DND-41 (cell line): ENCODE data around the gene MMD2.
"Not testable (repeated sequence)": the region's sequence is repeated elsewhere in the genome, so short reads cannot be mapped to it uniquely, and the experiment has no call there.

Experiments used
- ATAC-seq: fragments of 200-7000 bp; cut with Tn5 transposase; 3 replicates; pipeline ENCODE4 v1.9.1; 2021; ENCODE audit warnings: low read depth; ENCODE audit not compliant: insufficient read depth
- DNase-seq: peaks from one replicate; pipeline ENCODE4 v3.0.0-alpha.2; 2020
- H2AFZ ChIP-seq: 2 replicates; pipeline ENCODE4 v1.6.0; 2012; ENCODE audit warnings: low read depth, low read length
- H3K27ac ChIP-seq: 2 replicates; pipeline ENCODE4 v1.5.1; 2012; ENCODE audit warnings: low read length, inconsistent platforms
- H3K27me3 ChIP-seq: fragments of 200-600 bp; sonication (generic); 2 replicates; pipeline ENCODE4 v1.6.0; 2012; ENCODE audit warnings: low read length, mild to moderate bottlenecking, inconsistent platforms; ENCODE audit not compliant: insufficient read depth, poor library complexity
- H3K36me3 ChIP-seq: 2 replicates; pipeline ENCODE4 v1.5.1; 2012; ENCODE audit warnings: low read length, inconsistent platforms; ENCODE audit not compliant: insufficient read depth
- H3K4me1 ChIP-seq: 2 replicates; pipeline ENCODE4 v1.5.1; 2012; ENCODE audit warnings: mild to moderate bottlenecking, low read length; ENCODE audit not compliant: insufficient read depth
- H3K4me2 ChIP-seq: 2 replicates; pipeline ENCODE4 v1.6.0; 2012; ENCODE audit warnings: mild to moderate bottlenecking, moderate library complexity, low read length, inconsistent platforms; ENCODE audit not compliant: insufficient read depth
- H3K4me3 ChIP-seq, 2 experiments: fragments of 200-600 bp in 1 of 2; shearing (Covaris generic) in 1 of 2; 2 replicates each; pipeline ENCODE4 v1.5.1; 2012 to 2016; ENCODE audit warnings: inconsistent platforms in 2 of 2, low read length in 2 of 2, mild to moderate bottlenecking in 2 of 2, low read depth in 1 of 2, moderate library complexity in 1 of 2
- H3K79me2 ChIP-seq: 2 replicates; pipeline ENCODE4 v1.6.0; 2012; ENCODE audit warnings: low read length, inconsistent platforms; ENCODE audit not compliant: insufficient read depth
- H3K9ac ChIP-seq: 2 replicates; pipeline ENCODE4 v1.6.0; 2012; ENCODE audit warnings: low read depth, mild to moderate bottlenecking, inconsistent platforms, low read length, moderate library complexity
- H3K9me3 ChIP-seq: 2 replicates; pipeline ENCODE4 v1.5.1; 2012; ENCODE audit warnings: low read length, moderate library complexity, mild to moderate bottlenecking, inconsistent platforms; ENCODE audit not compliant: insufficient read depth, severe bottlenecking
- H4K20me1 ChIP-seq: 2 replicates; pipeline ENCODE4 v1.6.0; 2012; ENCODE audit warnings: low read length; ENCODE audit not compliant: insufficient read depth
- EZH2 ChIP-seq: IDR thresholded peaks from 3 replicates; pipeline ENCODE4 v1.6.1; 2012; ENCODE audit warnings: borderline replicate concordance, low read depth, mild to moderate bottlenecking, moderate library complexity, low read length, inconsistent platforms; ENCODE audit not compliant: severe bottlenecking
- TF ChIP-seq, protein P1 (sequence below): IDR thresholded peaks from 2 replicates; pipeline ENCODE4 v1.5.1; 2012; ENCODE audit warnings: borderline replicate concordance, low read length, moderate library complexity, mild to moderate bottlenecking; ENCODE audit not compliant: poor library complexity, severe bottlenecking; ENCODE audit errors: extremely low read depth

The MMD2 gene

GRCh38 chr7:4996696-4997222 lies 37.8 kb upstream of the MMD2 start:
- Histone ChIP-seq H3K4me3 (no peak overlapping the region), H3K27ac (no peak overlapping the region)

DNA sequence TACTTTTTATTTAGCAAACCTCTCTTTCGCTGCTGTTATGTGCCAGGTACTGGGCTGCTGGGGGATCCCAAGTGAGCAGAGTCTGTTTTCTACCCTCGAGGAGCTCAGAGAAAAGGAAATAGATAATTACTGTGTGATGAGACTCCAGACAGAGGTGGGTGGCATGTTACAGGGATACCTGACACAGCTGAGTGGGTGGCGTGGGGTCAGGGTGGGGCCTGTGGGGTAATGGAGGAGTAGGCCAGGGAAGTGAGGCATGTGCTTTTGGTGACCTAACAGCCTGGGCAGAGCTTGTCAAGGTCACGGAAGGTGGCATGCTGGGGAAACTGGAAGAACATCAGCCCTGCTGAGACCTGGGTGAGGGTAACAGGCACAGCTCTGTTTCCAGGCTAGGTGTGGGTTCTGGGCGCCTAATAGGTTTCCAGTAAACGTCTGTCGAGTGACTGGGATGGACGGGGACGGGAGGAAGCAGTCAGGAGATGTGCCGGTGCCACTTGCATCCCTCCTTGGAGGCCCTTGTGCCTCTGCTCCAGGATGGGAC lies 36.5 kb upstream of the MMD2 start:
- H4K20me1 ChIP-seq: peaks cover 14% of the 10 kb centered on the region

More at GRCh38 chr7:4996696-4997222, 37.8 kb upstream of the MMD2 start:
- H3K4me2 ChIP-seq: no peak overlapping the region
- H3K79me2 ChIP-seq: no peaks in the 10 kb centered on the region; the same call in 1 of the 2 replicates
- TF ChIP-seq, protein P1, sequence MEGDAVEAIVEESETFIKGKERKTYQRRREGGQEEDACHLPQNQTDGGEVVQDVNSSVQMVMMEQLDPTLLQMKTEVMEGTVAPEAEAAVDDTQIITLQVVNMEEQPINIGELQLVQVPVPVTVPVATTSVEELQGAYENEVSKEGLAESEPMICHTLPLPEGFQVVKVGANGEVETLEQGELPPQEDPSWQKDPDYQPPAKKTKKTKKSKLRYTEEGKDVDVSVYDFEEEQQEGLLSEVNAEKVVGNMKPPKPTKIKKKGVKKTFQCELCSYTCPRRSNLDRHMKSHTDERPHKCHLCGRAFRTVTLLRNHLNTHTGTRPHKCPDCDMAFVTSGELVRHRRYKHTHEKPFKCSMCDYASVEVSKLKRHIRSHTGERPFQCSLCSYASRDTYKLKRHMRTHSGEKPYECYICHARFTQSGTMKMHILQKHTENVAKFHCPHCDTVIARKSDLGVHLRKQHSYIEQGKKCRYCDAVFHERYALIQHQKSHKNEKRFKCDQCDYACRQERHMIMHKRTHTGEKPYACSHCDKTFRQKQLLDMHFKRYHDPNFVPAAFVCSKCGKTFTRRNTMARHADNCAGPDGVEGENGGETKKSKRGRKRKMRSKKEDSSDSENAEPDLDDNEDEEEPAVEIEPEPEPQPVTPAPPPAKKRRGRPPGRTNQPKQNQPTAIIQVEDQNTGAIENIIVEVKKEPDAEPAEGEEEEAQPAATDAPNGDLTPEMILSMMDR: no peak
- no peak for ATAC-seq
- H3K36me3 ChIP-seq: peaks cover 81% of the 10 kb centered on the region
- DNase-seq: no peak
- no peaks in the 10 kb centered on the region for H3K4me1 ChIP-seq
- no peak overlapping the region for H3K9ac ChIP-seq
- no peaks in the 10 kb centered on the region for H3K9me3 ChIP-seq
- H4K20me1 ChIP-seq: peaks cover 14% of the 10 kb centered on the region
- H2AFZ ChIP-seq: no peak overlapping the region
- no peaks in the 10 kb centered on the region for H3K27me3 ChIP-seq

GRCh38 chr7:4993471-4993870 lies 34.5 kb upstream of the MMD2 start:
- no peaks in the 10 kb centered on the region; the same call in 1 of the 2 replicates for H3K79me2 ChIP-seq
- no peak for DNase-seq
- no peak overlapping the region for H2AFZ ChIP-seq
- peaks cover 14% of the 10 kb centered on the region for H4K20me1 ChIP-seq
- ATAC-seq: no peak
- no peak overlapping the region for H3K27ac ChIP-seq
- TF ChIP-seq, protein P1: no peak
- no peak for TF ChIP-seq EZH2
- H3K4me3 ChIP-seq: no peak overlapping the region
- H3K27me3 ChIP-seq: no peaks in the 10 kb centered on the region
- H3K9me3 ChIP-seq: no peaks in the 10 kb centered on the region
- no peaks in the 10 kb centered on the region for H3K4me1 ChIP-seq
- H3K9ac ChIP-seq: no peak overlapping the region
- H3K4me2 ChIP-seq: no peak overlapping the region
- peaks cover 92% of the 10 kb centered on the region for H3K36me3 ChIP-seq

More for the DNA sequence above, 36.5 kb upstream of the MMD2 start:
- Histone ChIP-seq H3K4me3 (no peak overlapping the region), H3K27me3 (no peaks in the 10 kb centered on the region), H2AFZ (no peak overlapping the region), H3K36me3 (peaks cover 87% of the 10 kb centered on the region), H3K4me1 (no peaks in the 10 kb centered on the region), H3K4me2 (no peak overlapping the region), H3K79me2 (no peaks in the 10 kb centered on the region; the same call in 1 of the 2 replicates), H3K9me3 (no peaks in the 10 kb centered on the region), H3K27ac (no peak overlapping the region), H3K9ac (no peak overlapping the region)
- TF ChIP-seq, protein P1: no peak
- no peak for TF ChIP-seq EZH2
- no peak for ATAC-seq
- DNase-seq: no peak

- not testable (repeated sequence) for H3K4me3 ChIP-seq, H3K9ac ChIP-seq, H3K9me3 ChIP-seq, H4K20me1 ChIP-seq, H2AFZ ChIP-seq, H3K27ac ChIP-seq, ATAC-seq, DNase-seq, H3K4me1 ChIP-seq, H3K27me3 ChIP-seq
- peaks cover 40% of the 10 kb centered on the region for H3K79me2 ChIP-seq
- 0 out of 2 replicates have a peak overlapping the region, but pooled peaks have one; percentile 12 for H3K4me2 ChIP-seq
- peaks cover 83% of the 10 kb centered on the region for H3K36me3 ChIP-seq
These were observed 23.8 kb upstream of the MMD2 start for GRCh38 chr7:4982741-4983140.

DNA sequence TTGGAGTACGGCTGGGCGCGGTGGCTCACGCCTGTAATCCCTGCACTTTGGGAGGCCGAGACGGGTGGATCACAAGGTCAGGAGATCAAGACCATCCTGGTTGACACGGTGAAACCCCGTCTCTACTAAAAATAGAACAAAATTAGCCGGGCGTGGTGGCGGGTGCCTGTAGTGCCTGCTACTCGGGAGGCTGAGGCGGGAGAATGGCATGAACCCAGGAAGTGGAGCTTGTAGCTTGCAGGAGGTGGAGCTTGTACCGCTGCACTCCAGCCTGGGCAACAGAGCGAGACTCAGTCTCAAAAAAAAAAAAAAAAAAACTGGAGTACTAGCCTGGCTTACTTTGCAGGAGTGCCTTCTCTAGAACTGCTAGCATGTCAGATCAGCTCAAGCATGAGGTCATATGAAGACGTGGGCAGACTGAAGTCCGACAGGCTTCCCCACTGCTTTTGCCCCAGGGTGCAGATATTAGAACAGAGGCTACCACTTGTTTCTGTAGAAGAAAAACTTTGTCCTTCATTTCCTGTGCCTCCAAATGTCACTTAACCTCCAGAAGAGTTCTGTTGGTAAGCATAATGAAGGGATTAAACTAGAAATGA lies 22.4 kb upstream of the MMD2 start:
- not testable (repeated sequence) for DNase-seq, H3K27ac ChIP-seq, H3K9me3 ChIP-seq, H4K20me1 ChIP-seq, H3K27me3 ChIP-seq, H3K4me1 ChIP-seq, ATAC-seq, H3K4me2 ChIP-seq, H3K4me3 ChIP-seq, H3K9ac ChIP-seq, H2AFZ ChIP-seq
- Histone ChIP-seq H3K36me3 (peaks cover 83% of the 10 kb centered on the region), H3K79me2 (peaks cover 53% of the 10 kb centered on the region)

- H2AFZ ChIP-seq, H3K9me3 ChIP-seq, DNase-seq, ATAC-seq, H3K27ac ChIP-seq, H3K27me3 ChIP-seq: not testable (repeated sequence)
- Histone ChIP-seq H3K4me2 (peak overlapping the region; percentile 75), H3K9ac (peak overlapping the region; percentile 87), H4K20me1 (peaks cover 10% of the 10 kb centered on the region; the same call in 1 of the 2 replicates), H3K79me2 (peaks cover 60% of the 10 kb centered on the region), H3K4me1 (peaks cover 24% of the 10 kb centered on the region), H3K4me3 (peak overlapping the region in 1 of 2 experiments; percentile 89; a peak in 1 of 4 replicates), H3K36me3 (peaks cover 43% of the 10 kb centered on the region)
These were observed 16.6 kb upstream of the MMD2 start for GRCh38 chr7:4975626-4976025.
